ELF-1 (cell line): ENCODE measurements around the gene ASB1.

Source experiments
- DNase-seq: peaks from one replicate; pipeline ENCODE4 v3.0.0-alpha.2; 2016; ENCODE audit warnings: low read depth, low spot score

ASB1 gene

DNA sequence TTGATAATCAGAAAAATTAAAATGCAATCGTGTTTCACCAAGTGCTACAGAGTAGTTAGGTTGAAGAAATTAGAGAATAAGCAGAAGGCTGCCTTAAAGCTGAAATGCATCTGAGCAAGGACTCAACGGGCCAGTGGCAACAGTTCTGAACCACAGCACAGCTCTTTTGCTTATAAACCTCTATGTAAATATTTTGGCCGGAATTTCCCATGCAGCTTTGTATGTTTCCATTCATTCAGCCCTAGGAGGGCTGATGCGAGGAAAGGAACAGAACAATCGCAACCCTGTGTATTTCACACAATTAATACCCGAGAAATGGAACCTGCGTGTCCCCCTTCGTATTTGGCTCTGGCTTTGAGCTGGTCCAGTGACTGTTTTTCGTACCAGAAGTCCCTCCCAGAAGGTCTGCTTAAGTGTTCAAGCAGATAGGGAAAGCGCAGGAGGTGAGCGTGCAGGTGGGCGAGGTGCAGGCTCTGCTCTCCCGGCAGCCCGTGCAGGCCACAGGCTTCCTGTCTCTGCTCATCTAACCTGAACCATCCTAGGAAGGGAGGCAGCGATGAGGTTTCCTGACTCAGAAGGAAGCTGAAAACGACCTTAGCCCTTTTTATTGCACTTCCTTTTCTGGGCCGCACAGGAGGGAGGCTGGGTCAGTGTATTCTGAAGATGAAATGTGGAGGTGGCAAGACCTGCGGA is 67.3 kb downstream of the ASB1 start:
- DNase-seq: no peak

DNA sequence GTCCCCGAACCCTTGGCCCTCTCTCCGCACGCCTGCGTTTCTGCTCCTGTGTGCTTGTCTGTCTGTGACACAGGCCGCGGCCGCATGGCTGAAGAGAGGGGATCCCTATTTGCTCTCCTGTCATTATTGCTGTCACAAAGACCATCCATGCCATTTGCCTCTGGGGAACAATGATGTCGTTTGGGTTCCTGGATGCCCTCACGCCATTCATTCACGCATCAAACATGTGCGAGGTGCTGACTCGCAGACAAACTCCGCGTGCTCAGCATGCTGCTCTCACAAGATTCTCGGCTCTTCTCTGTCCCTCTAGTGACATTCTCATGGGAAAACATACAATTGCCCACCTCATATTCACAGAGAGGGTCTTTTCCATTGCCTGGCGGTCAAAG is 67.8 kb downstream of the ASB1 start:
- DNase-seq: no peak

DNA sequence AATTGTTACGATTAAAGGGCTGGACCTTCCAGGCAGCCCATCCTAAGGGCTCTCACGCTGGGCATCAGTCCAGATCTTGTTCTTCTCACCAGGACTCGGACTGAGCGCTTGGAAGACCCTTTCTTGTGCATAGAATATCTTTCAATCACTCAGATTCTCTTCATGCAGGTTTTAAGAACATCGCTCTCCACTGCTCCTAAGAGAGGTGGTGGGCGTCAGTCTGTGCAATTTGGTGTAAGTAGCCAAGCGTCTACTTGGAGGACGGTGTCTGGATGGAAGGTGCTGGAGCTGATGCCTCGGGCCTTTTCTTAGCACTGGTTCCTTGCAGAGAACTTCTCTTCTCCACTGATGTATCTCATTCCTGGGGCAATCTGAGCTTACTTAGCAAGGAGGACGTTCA is 68.7 kb downstream of the ASB1 start:
- DNase-seq: no peak

DNA sequence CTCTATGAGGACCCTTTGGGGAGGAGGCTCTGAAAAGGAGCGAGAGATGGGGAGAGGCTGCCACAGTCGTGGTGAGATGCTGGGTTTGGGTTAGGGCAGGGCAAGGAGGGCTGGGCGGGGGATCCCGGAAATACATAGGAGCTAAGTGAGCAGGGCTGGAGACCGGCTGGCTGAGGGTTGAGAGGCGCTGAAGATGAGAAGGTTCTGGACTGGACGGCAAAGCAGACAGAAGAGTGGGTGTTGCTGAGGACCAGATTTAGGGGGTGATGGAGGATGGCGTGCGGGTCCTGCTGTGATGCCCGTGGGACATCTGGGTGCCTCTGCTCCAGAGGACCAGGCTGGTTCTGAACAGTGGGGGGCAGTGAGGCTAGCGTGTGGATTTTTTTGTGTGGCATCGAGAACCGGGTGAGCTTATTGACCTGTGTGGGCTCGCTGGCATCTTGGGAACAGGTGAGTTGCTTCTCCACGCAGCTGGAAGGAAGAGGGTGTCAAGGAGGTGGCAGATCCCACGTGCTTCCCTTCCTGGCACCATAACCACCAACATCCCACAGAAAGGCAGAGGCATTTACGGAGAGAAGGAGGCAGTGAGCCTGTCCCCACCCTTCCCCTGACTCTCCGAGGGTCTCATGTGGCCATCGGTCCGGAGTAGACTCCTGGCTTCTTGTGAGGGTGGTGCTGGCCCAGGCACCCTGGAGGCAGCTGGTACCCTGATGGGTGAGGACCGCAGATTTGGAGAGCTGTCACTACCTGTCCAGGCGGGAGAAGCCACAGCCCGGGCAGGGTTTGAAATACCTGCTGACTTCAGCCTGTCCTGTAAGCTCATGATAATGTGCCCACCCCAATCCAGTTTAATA is 70.3 kb downstream of the ASB1 start:
- no peak for DNase-seq

DNA sequence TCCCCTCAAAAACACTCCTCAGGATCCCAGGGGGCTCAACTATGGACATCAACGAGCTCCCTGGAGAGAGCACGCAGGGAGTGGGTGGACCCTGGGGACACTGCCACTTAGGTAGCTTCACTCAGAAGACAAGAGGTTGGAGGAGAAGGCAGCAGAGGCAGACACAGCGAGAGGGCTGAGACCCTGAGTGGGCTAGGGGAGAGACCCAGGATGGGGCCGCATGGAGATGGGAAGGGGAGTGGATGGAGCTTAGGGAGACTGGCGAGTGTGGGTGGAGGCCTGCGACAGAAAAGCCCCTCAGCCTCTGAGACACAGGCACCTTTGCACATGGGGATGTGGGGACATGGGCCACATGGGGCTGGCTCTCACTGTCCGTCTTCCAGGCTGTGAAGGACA is 70.9 kb downstream of the ASB1 start:
- no peak for DNase-seq

DNA sequence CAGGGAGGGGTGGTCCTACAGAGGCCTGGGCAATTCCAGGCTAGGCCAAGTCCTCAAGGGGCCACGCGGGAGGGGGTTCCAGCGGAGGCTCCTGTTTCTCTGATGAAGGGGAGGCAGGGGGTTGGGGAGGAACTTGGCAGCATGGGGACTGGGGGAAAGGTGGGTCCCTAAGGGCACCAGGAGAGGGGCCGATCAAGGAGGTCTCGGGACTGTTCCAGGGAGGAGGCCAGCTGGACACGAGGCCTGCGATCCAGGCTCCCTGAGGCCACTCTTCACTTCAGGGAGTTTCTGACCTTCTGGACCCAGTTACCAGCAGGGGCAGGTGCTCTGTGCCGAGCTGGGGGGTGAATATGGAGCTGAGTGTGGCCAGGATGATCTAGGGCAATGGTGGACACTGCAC is 71.5 kb downstream of the ASB1 start:
- no peak for DNase-seq

DNA sequence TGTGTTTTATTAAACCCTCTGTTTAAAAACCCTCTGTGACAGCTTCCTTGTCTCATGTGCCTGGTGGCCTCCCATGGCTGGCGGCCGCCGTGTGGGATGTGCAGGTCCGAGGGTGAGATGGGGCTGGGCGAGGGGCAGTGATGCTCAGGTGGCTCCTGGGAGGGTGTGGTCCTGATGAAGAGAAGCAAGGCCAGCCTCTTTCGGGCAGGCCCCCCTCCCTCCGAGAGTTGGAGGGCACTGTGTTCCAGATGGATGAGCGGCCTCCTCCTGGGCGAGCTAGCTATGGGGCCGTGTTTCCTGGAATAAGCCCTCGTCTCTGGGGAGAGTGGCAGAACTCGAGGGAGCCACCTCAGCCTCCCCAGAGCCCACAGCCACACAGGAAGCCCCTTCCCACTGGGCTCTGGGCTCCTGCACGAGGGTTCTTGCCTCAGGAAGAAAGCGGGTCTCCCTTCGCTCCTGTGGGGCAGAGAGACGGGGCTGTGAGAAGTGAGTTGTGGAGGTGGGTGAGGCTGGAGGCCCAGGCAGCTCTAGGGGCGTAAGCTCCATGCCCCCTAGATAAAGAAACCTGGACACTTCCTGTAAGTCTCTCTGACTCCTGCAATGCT is 72.1 kb downstream of the ASB1 start:
- DNase-seq: no peak

DNA sequence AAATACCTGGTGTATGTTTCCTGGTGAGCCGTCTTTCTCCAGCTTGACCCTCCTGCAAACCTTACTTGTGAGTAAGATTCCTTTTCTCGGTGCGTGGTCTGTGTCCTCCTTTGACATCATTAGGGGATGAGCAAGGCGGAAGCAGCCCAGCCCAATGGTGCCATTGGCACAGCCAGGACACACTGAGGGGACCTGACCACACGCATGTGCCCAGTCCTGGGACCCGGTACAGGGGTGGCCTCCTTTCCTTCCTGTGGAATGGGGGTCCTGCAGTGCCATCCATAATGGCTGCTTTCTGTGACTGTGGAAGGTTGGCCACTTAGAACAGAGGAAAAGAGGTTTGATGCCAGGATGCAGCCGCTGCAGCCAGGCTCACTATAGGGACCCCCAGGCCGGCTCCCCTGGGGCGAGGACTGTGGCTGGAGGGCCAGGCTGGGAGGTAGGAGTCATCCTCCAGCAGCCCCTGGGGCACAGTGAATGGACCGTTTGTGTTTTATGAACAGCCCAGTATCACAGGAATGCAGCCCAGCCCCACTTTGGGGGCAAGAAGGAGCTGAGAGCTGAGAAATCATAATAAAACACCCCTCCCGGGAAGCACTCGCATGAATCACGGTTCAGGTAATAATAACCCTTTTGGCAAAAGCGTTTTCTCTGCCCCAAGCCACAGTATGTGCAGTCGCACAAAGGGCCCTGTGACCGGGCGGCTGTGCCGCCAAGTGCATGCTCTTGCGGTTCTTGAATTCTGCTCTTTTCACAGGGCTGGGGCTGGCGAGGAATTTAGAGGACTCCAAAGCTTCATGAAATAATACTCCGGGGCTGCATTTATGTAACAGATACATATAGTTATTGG is 73.2 kb downstream of the ASB1 start:
- DNase-seq: no peak

DNA sequence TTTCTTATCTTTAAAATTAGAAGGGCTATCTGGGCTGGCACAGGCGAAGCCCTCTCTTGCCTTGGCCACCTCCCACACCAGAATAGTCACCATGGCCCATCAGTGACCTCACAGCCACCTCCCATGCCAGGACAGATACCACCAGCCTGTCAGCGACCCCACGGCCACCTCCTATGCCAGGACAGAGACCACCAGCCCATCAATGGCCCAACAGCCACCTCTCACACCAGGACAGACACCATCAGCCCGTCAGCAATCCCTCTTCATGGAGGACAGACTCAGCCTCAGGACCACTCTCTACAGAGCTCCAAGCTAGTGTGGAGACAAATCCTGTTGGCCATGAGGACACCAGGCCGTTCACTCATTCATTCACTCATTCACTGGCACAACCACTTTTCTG is 74.6 kb downstream of the ASB1 start:
- no peak for DNase-seq
